Common myeloid progenitor, CD34-positive (primary cell): ENCODE measurements around the gene ASCC1.

ENCODE experiments used
- CTCF ChIA-PET: fragments of 350-600 bp; sonication (Branson Sonifier 250); formaldehyde crosslinking; loops from one replicate; lab custom pipeline; 2021; ENCODE audit warnings: antibody characterized with exemption; lab: Charles Lee
- POLR2A ChIA-PET: fragments of 350-600 bp; sonication (Branson Sonifier 250); formaldehyde crosslinking; loops from one replicate; lab custom pipeline; 2021; ENCODE audit warnings: antibody characterized with exemption; lab: Charles Lee
- DNase-seq, 3 donors: peaks; one replicate each; pipeline versions ENCODE4 v3.0.0 to v3.0.0-alpha.2; 2013
- H3K27ac ChIP-seq, 2 experiments: 1 replicate in 1 of 2; 2 replicates in 1 of 2; pipeline ENCODE4 v1.7.0; 2013; ENCODE audit warnings: inconsistent platforms in 2 of 2, low read length in 2 of 2, mild to moderate bottlenecking in 2 of 2, low read depth in 1 of 2, moderate library complexity in 1 of 2; ENCODE audit not compliant: severe bottlenecking in 2 of 2, insufficient read depth in 1 of 2, poor library complexity in 1 of 2
- H3K27me3 ChIP-seq, 5 experiments: replicated peaks in 2 of 5; 1 replicate in 3 of 5; 2 replicates in 2 of 5; pipeline versions ENCODE4 v1.6.1 to v1.7.0; 2013; ENCODE audit warnings: low read length in 4 of 5, mild to moderate bottlenecking in 2 of 5, moderate library complexity in 2 of 5, inconsistent platforms in 1 of 5; ENCODE audit not compliant: insufficient read depth in 5 of 5, control insufficient read depth in 4 of 5
- H3K36me3 ChIP-seq, 4 experiments: 1 replicate in 2 of 4; 2 replicates in 2 of 4; pipeline versions ENCODE4 v1.6.1 to v1.7.0; 2013; ENCODE audit warnings: low read length in 3 of 4, control low read depth in 1 of 4, mild to moderate bottlenecking in 1 of 4; ENCODE audit not compliant: control insufficient read depth in 4 of 4, insufficient read depth in 4 of 4
- H3K4me1 ChIP-seq, 4 experiments: 1 replicate in 3 of 4; 2 replicates in 1 of 4; pipeline versions ENCODE4 v1.6.1 to v1.7.1; 2013; ENCODE audit warnings: low read length in 3 of 4, mild to moderate bottlenecking in 3 of 4, control low read depth in 1 of 4, inconsistent platforms in 1 of 4, moderate library complexity in 1 of 4; ENCODE audit not compliant: control insufficient read depth in 4 of 4, insufficient read depth in 4 of 4; ENCODE audit errors: control extremely low read depth in 1 of 4
- H3K4me3 ChIP-seq, 7 experiments: 1 replicate in 4 of 7; 2 replicates in 3 of 7; pipeline versions ENCODE4 v1.5.1 to v1.7.0; 2013; ENCODE audit warnings: mild to moderate bottlenecking in 7 of 7, low read length in 6 of 7, moderate library complexity in 6 of 7, inconsistent platforms in 2 of 7, low read depth in 2 of 7, control low read depth in 1 of 7; ENCODE audit not compliant: insufficient read depth in 4 of 7, control insufficient read depth in 1 of 7; ENCODE audit errors: extremely low read depth in 1 of 7
- H3K9me3 ChIP-seq, 5 experiments: 1 replicate in 4 of 5; 2 replicates in 1 of 5; pipeline versions ENCODE4 v1.6.1 to v1.7.1; 2013; ENCODE audit warnings: low read length in 4 of 5, mild to moderate bottlenecking in 2 of 5, inconsistent platforms in 1 of 5, low read depth in 1 of 5, moderate library complexity in 1 of 5; ENCODE audit not compliant: control insufficient read depth in 4 of 5, insufficient read depth in 2 of 5; ENCODE audit errors: control extremely low read depth in 1 of 5
- WGBS: methylation state at CpG from one replicate; pipeline ENCODE4 v1.1.5; 2013; ENCODE audit not compliant: insufficient coverage; 5-methylcytosine and 5-hydroxymethylcytosine counted together

The ASCC1 gene

GRCh38 chr10:72174297-72174662 lies 41.8 kb downstream of the ASCC1 start:
- no peaks in the 10 kb centered on the region for H3K27me3 ChIP-seq
- H3K4me1 ChIP-seq = peaks cover 6 to 38% (median 12%) of the 10 kb centered on the region in 4 experiments
- H3K4me3 ChIP-seq = no peak overlapping the region
- no peak for DNase-seq
- H3K9me3 ChIP-seq = no peaks in the 10 kb centered on the region
- POLR2A ChIA-PET = no interaction called here
- no peak overlapping the region for H3K27ac ChIP-seq
- CTCF ChIA-PET = interaction anchor here (1.1 to 1.4 kb wide), 4 partner anchors 9 to 161 kb away, joined by 3 to 4 read pairs (median 4); no protein-coding TSS in a partner anchor
- H3K36me3 ChIP-seq = peaks cover 0 to 8% (median 3%) of the 10 kb centered on the region in 4 experiments

DNA sequence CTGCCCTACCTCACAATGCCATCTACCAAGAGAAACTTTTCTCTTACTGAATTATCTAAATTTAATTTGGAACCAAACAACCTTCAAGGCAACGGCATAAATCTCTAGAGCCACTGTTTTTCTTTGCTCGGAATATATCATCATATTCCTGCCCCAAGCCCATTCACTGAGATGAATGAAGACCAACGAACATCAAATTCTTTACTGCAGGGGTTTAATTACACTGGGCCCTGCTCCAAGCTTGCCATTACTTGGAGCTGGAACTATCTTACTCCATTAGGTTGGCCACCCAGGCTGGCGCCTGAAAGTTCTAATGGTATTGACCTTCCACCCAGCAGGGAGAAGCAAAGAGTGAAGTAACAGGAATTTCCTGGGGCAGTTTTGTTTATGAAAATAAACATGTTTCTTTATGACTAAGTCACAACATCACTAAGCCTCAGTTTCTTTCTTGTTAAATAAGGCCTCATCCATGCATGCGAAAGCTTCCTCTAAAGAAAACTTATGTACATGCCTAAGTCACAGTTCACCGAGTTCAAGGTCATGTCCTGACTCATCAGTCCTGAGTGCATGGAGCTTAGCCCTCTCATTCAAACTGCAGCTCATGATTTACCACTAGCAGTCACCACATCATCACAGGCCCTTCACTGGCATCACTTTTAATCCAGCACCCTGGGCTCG lies 42.3 kb downstream of the ASCC1 start:
- H3K4me1 ChIP-seq = peaks cover 6 to 38% (median 12%) of the 10 kb centered on the region in 4 experiments
- no peak overlapping the region for H3K4me3 ChIP-seq
- ChIA-PET CTCF (interaction anchor here (1.1 kb wide), 2 partner anchors 10 to 17 kb away, joined by 3 to 4 read pairs; no protein-coding TSS in a partner anchor), POLR2A (no interaction called here)
- no peak overlapping the region for H3K27ac ChIP-seq
- no peak for DNase-seq
- 94% methylated on average over 6 of the region's 7 CpGs for WGBS
- H3K36me3 ChIP-seq = peaks cover 0 to 3% (median 1%) of the 10 kb centered on the region in 4 experiments
- H3K27me3 ChIP-seq = no peaks in the 10 kb centered on the region
- H3K9me3 ChIP-seq = no peaks in the 10 kb centered on the region

DNA sequence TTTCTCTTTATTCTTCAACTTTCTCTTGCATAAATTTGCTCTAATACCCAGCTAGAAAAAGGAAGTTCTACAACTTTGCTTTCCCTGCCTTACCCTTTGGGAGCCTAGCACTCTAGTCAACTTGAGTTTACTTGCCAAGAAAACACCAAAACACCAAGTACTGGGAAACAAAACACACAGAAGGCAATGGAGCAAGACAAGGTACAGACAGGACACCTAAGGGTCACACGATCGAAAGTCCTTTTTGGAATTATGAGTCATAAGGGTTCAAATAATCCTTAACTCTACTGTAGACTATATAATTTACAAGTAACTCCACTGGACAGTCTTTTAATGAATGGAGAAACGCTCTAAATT lies 42.8 kb downstream of the ASCC1 start:
- H3K27ac ChIP-seq = no peak overlapping the region
- no peak overlapping the region for H3K4me3 ChIP-seq
- H3K36me3 ChIP-seq = peaks cover 0 to 3% (median 1%) of the 10 kb centered on the region in 4 experiments
- no peaks in the 10 kb centered on the region for H3K27me3 ChIP-seq
- DNase-seq = no peak
- H3K9me3 ChIP-seq = no peaks in the 10 kb centered on the region
- H3K4me1 ChIP-seq = peaks cover 6 to 38% (median 12%) of the 10 kb centered on the region in 4 experiments
- ChIA-PET POLR2A (no interaction called here), CTCF (interaction anchor here (1.1 kb wide), 2 partner anchors 9 to 17 kb away, joined by 3 to 4 read pairs; no protein-coding TSS in a partner anchor)
- WGBS = 100% methylated on average over 1 of the region's 3 CpGs

DNA sequence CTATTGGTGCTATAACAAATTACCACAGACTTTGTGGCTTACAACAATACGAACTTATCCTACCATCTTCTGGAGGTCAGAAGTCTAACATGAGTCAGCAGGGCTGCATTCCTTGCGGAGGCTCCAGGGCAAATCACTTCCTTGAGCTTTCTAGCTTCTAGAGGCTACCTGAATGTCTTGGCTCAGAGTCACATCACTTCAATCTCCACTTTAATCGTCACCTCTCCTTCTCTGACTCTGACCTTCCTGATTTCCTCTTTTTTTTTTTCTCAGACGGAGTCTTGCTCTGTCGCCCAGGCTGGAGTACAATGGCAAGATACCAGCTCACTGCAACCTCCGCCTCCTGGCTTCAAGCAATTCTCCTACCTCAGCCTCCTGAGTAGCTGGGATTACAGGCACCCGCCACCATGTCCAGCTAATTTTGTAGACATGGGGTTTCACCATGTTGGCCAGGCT lies 44.9 kb downstream of the ASCC1 start:
- no peak overlapping the region for H3K4me3 ChIP-seq
- CTCF ChIA-PET = no interaction called here
- H3K27ac ChIP-seq = no peak overlapping the region
- H3K27me3 ChIP-seq = no peaks in the 10 kb centered on the region
- WGBS = 59% methylated on average over 7 of the region's 7 CpGs
- peak in 2 of 3 donors; percentile 51 to 65 for DNase-seq
- peaks cover 6 to 36% (median 11%) of the 10 kb centered on the region in 4 experiments for H3K4me1 ChIP-seq
- POLR2A ChIA-PET = no interaction called here
- H3K9me3 ChIP-seq = no peaks in the 10 kb centered on the region
- no peaks in the 10 kb centered on the region for H3K36me3 ChIP-seq

GRCh38 chr10:72170733-72171132 lies 45.3 kb downstream of the ASCC1 start:
- peaks cover 6 to 31% (median 9%) of the 10 kb centered on the region in 4 experiments for H3K4me1 ChIP-seq
- no peaks in the 10 kb centered on the region for H3K36me3 ChIP-seq
- H3K27me3 ChIP-seq = no peaks in the 10 kb centered on the region
- H3K4me3 ChIP-seq = no peak overlapping the region
- H3K27ac ChIP-seq = no peak overlapping the region
- no peaks in the 10 kb centered on the region for H3K9me3 ChIP-seq
- no CpG with 5 or more reads among the region's 4 CpGs for WGBS
- no peak for DNase-seq
- CTCF ChIA-PET = no interaction called here
- POLR2A ChIA-PET = no interaction called here

- 100% methylated on average over 1 of the region's 4 CpGs for WGBS
- Histone ChIP-seq H3K27ac (no peak overlapping the region), H3K4me3 (no peak overlapping the region), H3K9me3 (no peaks in the 10 kb centered on the region), H3K27me3 (no peaks in the 10 kb centered on the region), H3K36me3 (no peaks in the 10 kb centered on the region), H3K4me1 (peaks cover 1 to 26% (median 5%) of the 10 kb centered on the region in 4 experiments)
- ChIA-PET POLR2A (no interaction called here), CTCF (no interaction called here)
- no peak for DNase-seq
Observed at GRCh38 chr10:72170263-72170662, 45.8 kb downstream of the ASCC1 start.

DNA sequence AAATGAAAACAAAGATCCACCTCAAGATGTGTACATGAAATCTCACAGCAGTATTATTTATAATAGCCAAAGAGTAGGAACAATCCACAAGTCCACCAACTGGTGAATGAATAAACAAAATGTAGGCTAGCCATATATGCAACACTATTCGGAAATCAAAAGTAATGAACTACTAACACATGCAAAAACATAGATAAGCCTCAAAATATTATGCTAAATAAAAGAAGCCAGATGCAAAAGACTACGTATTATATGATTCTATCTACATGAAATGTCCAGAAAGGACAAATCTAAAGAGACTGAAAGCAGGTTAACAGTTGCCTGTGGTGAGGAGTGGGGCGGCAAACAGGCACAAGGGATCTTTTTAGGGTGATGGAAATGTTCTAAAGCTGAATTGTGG lies 49.0 kb downstream of the ASCC1 start:
- CTCF ChIA-PET = interaction anchor here (1.2 kb wide), 1 partner anchor 15 kb away, joined by 5 read pairs; no protein-coding TSS in a partner anchor
- H3K4me1 ChIP-seq = peaks cover 0 to 11% (median 0%) of the 10 kb centered on the region in 4 experiments
- H3K9me3 ChIP-seq = no peaks in the 10 kb centered on the region
- no peaks in the 10 kb centered on the region for H3K27me3 ChIP-seq
- WGBS = no CpG with 5 or more reads among the region's 3 CpGs
- POLR2A ChIA-PET = no interaction called here
- H3K27ac ChIP-seq = no peak overlapping the region
- no peak overlapping the region for H3K4me3 ChIP-seq
- H3K36me3 ChIP-seq = no peaks in the 10 kb centered on the region
- DNase-seq = no peak
